Measurements from ENCODE around the gene NKTR.
A peak's percentile ranks its signal among the peaks of the same experiment; 100 is the strongest.
"Not testable (repeated sequence)": the region's sequence is repeated elsewhere in the genome, so short reads cannot be mapped to it uniquely, and the experiment has no call there.

NKTR gene

DNA sequence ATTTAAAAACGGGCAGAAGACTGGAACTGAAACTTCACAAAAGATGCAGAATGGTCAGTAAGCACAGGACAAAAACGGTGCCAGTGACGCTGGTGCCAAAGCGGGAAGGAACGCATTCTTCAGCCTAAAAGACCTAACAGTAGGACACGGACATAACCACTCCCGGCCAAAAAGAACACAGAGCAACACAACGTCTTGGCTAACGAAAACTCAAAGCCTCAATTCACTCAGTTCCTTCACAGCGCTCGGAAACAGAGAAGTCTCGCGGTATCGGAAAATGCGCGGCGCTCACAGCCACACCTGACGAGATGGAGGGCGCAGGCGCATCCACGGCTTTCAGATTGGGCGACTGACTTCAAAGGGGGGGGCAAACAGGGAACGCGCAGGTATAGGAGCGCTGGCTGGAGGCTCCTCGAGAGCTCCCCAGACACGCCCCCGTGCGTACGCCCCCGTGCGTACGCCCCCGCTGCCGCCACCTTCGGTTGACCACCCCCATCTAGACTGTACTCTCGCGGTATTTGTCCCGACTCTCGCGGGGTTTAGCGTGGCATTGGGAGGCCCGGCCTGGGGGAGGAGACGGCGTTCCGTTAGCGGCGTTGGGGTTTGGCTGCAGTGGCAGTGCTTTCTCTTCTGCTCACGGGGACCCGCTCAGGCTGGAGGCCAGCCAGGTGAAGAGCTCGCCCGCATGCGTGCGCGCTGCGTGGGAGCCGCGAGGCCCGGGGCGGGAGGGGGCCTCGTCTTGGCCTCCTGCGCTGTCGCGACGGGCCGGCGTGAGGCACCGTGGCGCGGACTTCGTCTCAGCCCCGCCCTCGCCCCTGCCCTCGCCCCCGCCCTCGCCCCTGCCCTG, at the start of gene NKTR:
NKTR (plus strand) TSS at position 576 of the 847 bp plus-strand sequence. CDS start 321 bp downstream, outside the sequence.
- DNase-seq (ENCODE audit: insufficient read length, low spot score) = peak; percentile 68
- FAIRE-seq = peak; percentile 96

GRCh38 chr3:42552830-42553229, 47.7 kb upstream of the NKTR start:
- no peak for DNase-seq (ENCODE audit: insufficient read length, low spot score)
- no peak for FAIRE-seq

- peak; percentile 52 for FAIRE-seq
- no peak for DNase-seq (ENCODE audit: insufficient read length, low spot score)
These were observed 44.3 kb upstream of the NKTR start for GRCh38 chr3:42556089-42556632.

- FAIRE-seq; DNase-seq (ENCODE audit: insufficient read length, low spot score): not testable (repeated sequence)
These were observed 43.7 kb upstream of the NKTR start for GRCh38 chr3:42556817-42557216.

DNA sequence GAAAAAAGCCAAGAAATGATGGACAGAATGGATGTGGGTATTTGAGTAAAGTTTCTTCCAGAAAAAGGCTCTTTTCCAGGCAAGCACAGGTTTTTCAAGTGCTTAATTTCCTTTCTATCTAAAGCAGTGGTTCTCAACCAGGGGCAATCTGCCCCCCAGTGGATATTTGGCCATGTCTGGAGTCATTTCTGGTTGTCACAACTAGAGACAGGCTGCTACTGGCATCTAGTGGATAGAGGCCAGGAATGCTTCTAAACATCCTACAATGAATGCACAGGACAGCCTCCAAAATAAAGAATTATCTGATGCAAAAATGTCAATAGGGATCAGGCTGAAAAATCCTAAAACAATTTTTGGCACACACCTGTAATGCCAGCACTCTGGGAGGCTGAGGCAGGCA, 42.6 kb upstream of the NKTR start:
- DNase-seq (ENCODE audit: insufficient read length, low spot score) (no peak), FAIRE-seq (no peak)

DNA sequence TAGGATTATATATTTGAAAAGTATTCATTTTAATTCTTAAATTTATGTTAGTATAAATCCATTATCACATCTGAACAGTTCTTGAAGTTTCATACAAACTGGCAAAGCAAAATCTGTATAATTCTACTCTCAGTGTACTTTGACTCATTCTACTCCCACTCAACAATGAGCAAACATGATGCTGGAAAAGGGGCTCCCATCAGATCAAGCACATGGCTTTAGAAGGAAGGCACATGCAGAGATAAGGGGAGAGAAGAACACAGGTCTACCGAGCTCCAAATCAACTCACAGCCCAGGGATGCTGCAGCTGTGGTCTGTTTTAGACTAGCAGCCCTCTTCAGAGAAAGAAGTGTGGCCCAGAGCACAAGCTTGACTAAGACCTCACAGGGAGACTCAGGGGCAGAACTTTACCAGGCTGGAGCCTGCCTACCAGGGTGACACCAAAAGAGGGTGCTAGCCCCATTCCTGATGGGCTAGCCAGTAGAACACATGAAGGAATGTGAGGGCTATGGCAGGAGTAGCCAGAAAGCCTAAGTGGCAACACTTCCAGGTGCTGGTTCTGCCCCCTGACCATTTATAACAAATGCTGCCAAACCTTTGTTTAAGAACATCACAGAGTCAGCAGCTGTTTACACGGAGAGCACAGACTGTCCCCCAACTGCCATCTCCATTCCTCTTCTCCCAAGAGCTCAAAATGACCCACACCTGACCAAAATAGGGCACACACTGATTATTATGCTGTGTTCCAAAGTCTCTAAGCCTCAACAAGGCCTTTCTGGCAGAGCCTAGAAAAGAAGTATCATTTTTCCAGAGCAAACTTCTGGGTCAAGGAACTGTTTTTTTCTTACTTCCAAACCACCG, 38.2 kb upstream of the NKTR start:
- DNase-seq (ENCODE audit: insufficient read length, low spot score) = no peak
- no peak for FAIRE-seq

DNA sequence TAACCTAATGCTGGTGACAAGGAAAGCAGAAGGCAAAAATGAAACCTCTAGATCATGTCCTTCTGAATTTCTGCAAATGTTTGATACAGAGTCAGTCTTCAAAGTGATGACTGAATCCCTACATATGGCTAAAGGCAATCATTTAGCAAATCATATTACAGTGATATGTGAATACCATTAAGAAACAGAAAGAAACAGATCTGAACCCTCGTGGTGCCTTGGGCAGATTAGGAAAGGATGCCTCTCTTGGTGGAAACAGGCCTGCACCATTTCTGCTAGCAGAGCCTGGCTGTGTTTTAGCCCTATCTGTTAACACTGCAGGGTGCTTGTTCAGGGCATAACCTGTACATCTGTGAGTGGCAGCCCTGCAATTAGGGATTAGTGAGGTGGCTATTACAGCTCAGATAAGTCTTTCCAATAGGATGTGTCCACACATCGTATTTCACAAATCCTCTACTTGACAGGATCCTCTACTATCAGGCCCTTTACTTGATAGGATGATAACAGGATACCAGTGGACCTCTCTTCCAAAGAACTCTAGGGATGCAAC, 30.8 kb upstream of the NKTR start:
- FAIRE-seq = no peak
- DNase-seq (ENCODE audit: insufficient read length, low spot score) = no peak

GRCh38 chr3:42572278-42572677, 28.2 kb upstream of the NKTR start:
- DNase-seq (ENCODE audit: insufficient read length, low spot score) = no peak

GRCh38 chr3:42575137-42575741, 25.2 kb upstream of the NKTR start:
- FAIRE-seq = no peak
- no peak for DNase-seq (ENCODE audit: insufficient read length, low spot score)

More at GRCh38 chr3:42572278-42572677, 28.2 kb upstream of the NKTR start:
- FAIRE-seq = peak; percentile 84

DNA sequence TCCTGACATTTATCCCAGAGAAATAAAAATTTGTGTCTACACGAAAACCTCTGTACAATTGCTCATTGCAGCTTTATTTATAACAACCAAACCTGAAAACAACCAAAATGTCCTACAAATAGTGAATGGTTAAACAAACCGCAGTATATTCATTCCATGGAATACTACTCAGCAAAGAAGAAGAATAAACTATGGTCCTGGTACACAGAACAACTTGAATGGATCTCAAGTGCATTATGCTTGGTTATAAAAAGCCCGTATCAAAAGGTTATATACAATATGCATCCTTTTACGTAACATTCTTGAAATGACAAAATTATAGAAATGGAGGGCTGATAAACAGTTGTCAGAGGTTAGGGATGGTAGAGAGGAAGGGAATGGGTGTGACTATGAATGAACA, 22.4 kb upstream of the NKTR start:
- DNase-seq (ENCODE audit: insufficient read length, low spot score) (no peak), FAIRE-seq (peak; percentile 49)

DNA sequence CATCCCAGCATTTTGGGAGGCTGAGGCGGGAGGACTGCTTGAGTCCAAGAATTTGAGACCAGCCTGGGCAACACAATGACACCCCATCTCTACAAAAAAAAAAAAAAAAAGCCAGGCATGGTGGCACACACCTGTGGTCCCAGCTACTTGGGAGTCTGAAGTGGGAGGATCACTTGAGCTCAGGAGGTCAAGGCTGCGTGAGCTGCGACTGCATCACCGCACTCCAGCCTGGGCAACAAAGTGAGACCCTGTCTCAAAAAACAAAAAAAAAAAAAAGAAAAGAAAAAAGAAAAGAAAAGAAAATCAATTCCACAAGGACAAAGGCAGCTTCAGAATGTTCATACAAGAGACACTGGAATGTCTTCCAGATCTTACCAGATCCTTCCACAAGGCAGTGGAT, 21.1 kb upstream of the NKTR start:
- DNase-seq (ENCODE audit: insufficient read length, low spot score); FAIRE-seq: not testable (repeated sequence)

DNA sequence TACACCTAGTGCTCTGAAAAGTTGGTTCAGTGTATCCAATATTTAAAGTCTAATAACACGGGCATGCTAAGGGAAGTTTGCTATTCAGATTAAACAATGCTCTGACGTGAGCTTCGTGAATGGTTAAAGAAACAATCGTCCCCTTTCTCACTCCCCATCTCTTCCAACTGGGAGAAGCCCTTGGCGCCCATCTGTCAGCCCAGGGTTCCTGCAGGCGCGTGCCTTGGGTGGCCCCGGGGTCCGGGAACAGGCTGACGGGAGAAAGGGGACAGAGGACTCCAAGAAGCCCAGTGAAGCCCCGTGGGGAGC, 19.1 kb upstream of the NKTR start:
- FAIRE-seq (peak; percentile 57), DNase-seq (ENCODE audit: insufficient read length, low spot score) (no peak)

DNA sequence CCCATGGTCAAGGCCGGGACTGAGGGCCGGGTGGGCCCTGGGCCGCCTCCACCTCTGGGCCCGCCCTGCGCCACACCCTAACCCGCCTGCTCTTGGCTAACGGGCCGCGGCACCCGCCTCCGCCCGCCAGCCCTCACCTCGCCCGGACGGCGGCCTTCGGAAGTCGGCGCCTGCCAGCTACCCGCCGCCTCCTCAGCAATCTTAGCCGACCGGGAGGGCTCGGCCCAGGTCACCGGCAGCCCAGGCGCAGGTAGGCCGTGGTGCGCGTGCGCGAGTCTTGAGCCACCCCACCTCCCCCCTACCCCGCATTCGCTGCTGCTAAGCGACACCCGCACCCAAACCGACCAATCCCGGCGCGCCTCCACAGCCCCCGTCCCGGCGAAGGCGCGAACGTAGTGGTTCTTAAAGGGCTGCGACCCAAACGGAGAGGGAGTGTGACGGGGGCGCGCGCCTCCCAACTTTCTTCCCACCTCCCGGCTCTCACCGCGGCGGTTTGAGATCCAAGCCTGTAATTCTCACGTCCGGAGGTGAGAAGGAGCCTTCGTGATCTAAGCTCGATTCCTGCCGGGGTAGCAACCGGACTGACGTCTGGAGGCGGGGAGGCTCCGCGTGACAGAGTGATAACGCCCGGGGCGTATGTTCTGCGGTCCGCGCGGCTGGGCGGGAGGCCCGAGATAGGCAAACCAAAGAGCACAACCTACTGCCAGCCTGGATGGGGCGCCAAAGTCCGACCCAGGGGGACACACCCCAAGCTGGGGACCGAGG, 18.6 kb upstream of the NKTR start, which contains the start of gene SEC22C:
SEC22C (minus strand) TSS at position 259 of the 765 bp plus-strand sequence. CDS start 12,921 bp downstream, outside the sequence.
- peak; percentile 90 for DNase-seq (ENCODE audit: insufficient read length, low spot score)
- FAIRE-seq = peak; percentile 99

DNA sequence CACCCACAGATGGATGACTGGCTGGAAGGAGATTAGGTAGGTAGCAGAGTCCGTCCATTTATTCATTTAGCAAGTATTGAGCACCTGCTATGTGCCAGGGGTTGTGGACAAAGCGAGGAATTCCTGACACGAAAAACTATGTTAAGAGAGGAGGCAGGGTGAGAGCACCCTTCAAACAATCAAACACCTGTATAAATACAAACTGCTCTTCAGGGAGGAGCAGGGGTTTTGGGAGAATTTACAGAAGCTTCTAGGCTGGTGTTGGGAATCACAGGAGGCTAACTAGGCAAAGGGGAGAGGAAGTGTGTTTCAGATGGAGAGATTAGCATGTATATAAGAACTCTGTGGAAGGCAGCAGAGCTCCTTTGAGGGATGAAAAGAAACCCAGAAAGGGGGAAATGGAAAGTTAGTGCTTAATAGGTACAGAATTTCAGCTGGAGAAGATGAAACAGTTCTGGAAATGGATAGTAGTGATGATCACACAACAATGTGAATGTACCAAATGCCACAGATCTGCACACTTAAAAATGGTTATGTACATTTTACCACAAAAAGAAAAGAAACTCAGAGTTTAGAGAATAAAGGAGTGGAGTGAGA, 17.9 kb upstream of the NKTR start:
- DNase-seq (ENCODE audit: insufficient read length, low spot score) = no peak

DNA sequence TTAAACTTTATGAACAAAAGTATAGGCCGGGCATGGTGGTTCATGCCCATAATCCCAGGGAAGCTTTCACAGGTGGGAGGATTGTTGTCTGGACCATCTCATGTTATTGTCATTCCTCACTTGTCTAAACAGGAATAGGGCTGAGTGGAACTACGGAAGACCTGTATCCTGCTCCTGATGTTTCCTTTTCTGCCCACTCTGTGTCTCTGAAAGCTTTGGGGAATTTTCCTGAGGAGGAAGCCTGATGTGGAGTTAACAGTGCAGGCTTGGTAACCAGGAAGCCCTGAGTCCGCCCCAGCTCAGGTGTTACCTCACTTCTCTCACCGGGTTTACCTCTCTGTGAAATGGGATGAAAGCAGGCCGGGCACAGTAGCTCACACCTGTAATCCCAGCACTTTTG, 11.9 kb upstream of the NKTR start:
- FAIRE-seq (no peak), DNase-seq (ENCODE audit: insufficient read length, low spot score) (no peak)

More for the DNA sequence above, 17.9 kb upstream of the NKTR start:
- FAIRE-seq = no peak

DNA sequence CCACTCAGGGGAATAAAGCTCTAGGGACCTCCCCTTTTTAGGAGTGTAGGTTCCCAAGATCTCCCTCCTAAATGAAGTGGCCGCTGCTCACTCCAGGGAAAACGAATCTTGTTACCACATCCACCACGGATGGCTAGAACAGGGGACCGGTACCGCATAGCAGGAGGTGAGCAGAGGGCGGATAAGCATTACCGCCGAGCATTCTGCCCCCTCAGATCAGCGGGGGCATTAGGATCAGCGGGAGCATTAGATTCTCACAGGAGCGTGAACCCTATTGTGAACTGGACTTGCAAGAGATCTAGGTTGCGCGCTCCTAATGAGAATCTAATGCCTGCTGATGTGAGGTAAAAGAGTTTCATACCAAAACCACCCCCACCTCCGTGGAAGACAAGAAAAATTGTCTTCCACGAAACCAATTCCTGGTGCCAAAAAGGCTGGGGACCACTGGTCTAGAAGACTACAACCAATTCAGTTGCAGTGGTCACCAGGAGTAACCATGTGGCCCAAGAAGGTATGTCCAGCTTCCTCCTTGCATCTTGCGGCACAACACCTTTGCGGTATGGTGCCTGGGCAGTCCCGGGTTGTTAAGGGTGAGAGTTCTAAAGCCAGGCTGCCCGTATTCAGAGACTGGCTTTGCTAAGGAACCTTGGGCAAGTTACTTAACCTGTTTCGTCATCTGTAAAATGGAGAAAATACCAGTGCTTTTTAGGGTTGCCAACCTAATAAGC, 10.9 kb upstream of the NKTR start:
- DNase-seq (ENCODE audit: insufficient read length, low spot score) = no peak
- FAIRE-seq = no peak

GRCh38 chr3:42590989-42591756, 9.3 kb upstream of the NKTR start:
- no peak for DNase-seq (ENCODE audit: insufficient read length, low spot score)
- FAIRE-seq = no peak

DNA sequence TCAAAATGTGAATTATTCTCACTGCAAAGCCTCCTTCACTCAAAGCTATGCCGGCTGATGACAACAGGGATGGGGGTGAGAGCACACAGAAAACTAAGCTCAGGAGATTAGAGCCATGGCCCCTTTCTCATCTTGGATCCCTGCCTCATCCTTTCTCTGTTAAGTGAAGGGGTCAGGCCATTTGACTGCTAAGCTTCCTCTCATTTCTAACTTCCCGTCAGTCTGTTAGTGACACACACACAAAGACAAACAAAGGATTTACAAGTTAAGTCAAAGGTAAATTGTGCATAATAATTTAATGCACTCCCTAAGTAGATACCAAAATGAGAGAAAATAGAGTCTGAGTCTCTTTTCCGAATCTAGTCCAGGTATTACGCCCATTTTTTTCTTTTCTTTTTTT, 8.7 kb upstream of the NKTR start:
- FAIRE-seq (no peak), DNase-seq (ENCODE audit: insufficient read length, low spot score) (no peak)
